ENCODE measurements around the gene FZD10. TPM values are rescaled to one million over a fixed set of nuclear protein-coding genes. Genes with fewer than 3 reads are reported as not detected.

The FZD10 gene
- polyA plus RNA-seq, 3 donors, result not detected

- no peak overlapping the region for H3K27ac ChIP-seq (ENCODE audit: low read depth in 1 of 2, low read length in 2 of 2)
- intact Hi-C loops (cut with micrococcal nuclease), result no loop called here
- peak overlapping the region in 1 of 7 donors; percentile 36 for H3K27ac Mint-ChIP-seq
- H4K20me1 ChIP-seq (ENCODE audit: insufficient read depth, low read length), result no peaks in the 10 kb centered on the region
- H3K36me3 ChIP-seq (replicated peaks in 1 of 2; ENCODE audit: control insufficient read depth in 1 of 2, insufficient read depth in 2 of 2, low read length in 2 of 2), result no peaks in the 10 kb centered on the region
- H3K4me1 Mint-ChIP-seq, result no peaks in the 10 kb centered on the region
- no peaks in the 10 kb centered on the region for H3K36me3 Mint-ChIP-seq
- H3K9ac ChIP-seq (ENCODE audit: insufficient read depth, low read length, poor library complexity, severe bottlenecking), result no peak overlapping the region
- no peaks in the 10 kb centered on the region for H3K27me3 ChIP-seq (ENCODE audit: control insufficient read depth in 2 of 2, insufficient read depth in 2 of 2, low read length in 2 of 2)
- H3K9me3 ChIP-seq (replicated peaks in 1 of 2; ENCODE audit: control insufficient read depth in 1 of 2, insufficient read depth in 1 of 2, low read length in 2 of 2), result peaks cover 0 to 25% of the 10 kb centered on the region in 2 donors
- no peaks in the 10 kb centered on the region for H3K79me2 ChIP-seq (ENCODE audit: insufficient read depth, low read length)
- DNase-seq, result no peak
- no peak overlapping the region for H2AFZ ChIP-seq (ENCODE audit: insufficient read depth, low read depth, low read length, poor library complexity, severe bottlenecking)
- WGBS (ENCODE audit: insufficient coverage), result 81% methylated on average over 4 of the region's 12 CpGs
- peaks cover 1 to 2% (median 1%) of the 10 kb centered on the region in 3 donors for H3K27me3 Mint-ChIP-seq (ENCODE audit: low read depth in 3 of 3)
- H3K4me2 ChIP-seq (replicated peaks; ENCODE audit: extremely low read depth, low read length, poor library complexity, severe bottlenecking), result no peak overlapping the region
- no peaks in the 10 kb centered on the region for H3K4me1 ChIP-seq (ENCODE audit: control insufficient read depth in 1 of 2, insufficient read depth in 2 of 2, low read length in 2 of 2)
- no peak overlapping the region for H3K4me3 Mint-ChIP-seq
- no peak overlapping the region for H3K4me3 ChIP-seq (replicated peaks in 1 of 3; ENCODE audit: low read depth in 2 of 3, low read length in 3 of 3)
- peaks cover 0 to 20% (median 7%) of the 10 kb centered on the region in 7 donors for H3K9me3 Mint-ChIP-seq
- TF ChIP-seq, protein P1, sequence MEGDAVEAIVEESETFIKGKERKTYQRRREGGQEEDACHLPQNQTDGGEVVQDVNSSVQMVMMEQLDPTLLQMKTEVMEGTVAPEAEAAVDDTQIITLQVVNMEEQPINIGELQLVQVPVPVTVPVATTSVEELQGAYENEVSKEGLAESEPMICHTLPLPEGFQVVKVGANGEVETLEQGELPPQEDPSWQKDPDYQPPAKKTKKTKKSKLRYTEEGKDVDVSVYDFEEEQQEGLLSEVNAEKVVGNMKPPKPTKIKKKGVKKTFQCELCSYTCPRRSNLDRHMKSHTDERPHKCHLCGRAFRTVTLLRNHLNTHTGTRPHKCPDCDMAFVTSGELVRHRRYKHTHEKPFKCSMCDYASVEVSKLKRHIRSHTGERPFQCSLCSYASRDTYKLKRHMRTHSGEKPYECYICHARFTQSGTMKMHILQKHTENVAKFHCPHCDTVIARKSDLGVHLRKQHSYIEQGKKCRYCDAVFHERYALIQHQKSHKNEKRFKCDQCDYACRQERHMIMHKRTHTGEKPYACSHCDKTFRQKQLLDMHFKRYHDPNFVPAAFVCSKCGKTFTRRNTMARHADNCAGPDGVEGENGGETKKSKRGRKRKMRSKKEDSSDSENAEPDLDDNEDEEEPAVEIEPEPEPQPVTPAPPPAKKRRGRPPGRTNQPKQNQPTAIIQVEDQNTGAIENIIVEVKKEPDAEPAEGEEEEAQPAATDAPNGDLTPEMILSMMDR (IDR thresholded peaks at IDR 0.05), result no peak
These were observed 42.3 kb downstream of the FZD10 start for GRCh38 chr12:130204541-130204953.

DNA sequence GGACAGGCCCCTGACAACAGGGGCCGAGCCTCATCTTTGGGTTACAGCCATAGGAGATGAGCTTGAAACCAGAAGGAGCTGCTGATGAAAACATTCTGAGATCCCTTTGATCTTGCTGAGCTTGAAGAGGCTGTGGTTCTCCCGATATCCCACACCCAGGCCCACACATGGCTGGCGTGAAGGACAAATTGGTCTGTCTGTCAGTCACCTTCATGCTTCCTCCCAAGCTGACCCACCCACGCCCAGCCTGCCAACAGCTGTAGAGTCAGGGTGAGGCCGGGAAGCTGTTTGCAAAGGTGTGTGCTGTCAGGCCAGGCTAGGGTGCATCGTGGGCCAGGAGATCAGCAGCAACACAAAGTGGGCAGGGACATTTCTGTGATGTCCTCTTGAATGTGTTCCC, 43.2 kb downstream of the FZD10 start:
- WGBS (ENCODE audit: insufficient coverage), result 61% methylated on average over 4 of the region's 6 CpGs
- TF ChIP-seq, protein P1 (IDR thresholded peaks at IDR 0.05), result no peak
- Histone ChIP-seq H3K36me3 (replicated peaks in 1 of 2; ENCODE audit: control insufficient read depth in 1 of 2, insufficient read depth in 2 of 2, low read length in 2 of 2) (no peaks in the 10 kb centered on the region), H3K27me3 (ENCODE audit: control insufficient read depth in 2 of 2, insufficient read depth in 2 of 2, low read length in 2 of 2) (no peaks in the 10 kb centered on the region), H3K9ac (ENCODE audit: insufficient read depth, low read length, poor library complexity, severe bottlenecking) (no peak overlapping the region), H3K79me2 (ENCODE audit: insufficient read depth, low read length) (no peaks in the 10 kb centered on the region), H4K20me1 (ENCODE audit: insufficient read depth, low read length) (no peaks in the 10 kb centered on the region), H3K4me1 (ENCODE audit: control insufficient read depth in 1 of 2, insufficient read depth in 2 of 2, low read length in 2 of 2) (no peaks in the 10 kb centered on the region), H2AFZ (ENCODE audit: insufficient read depth, low read depth, low read length, poor library complexity, severe bottlenecking) (no peak overlapping the region), H3K27ac (ENCODE audit: low read depth in 1 of 2, low read length in 2 of 2) (no peak overlapping the region), H3K9me3 (replicated peaks in 1 of 2; ENCODE audit: control insufficient read depth in 1 of 2, insufficient read depth in 1 of 2, low read length in 2 of 2) (peaks cover 0 to 24% of the 10 kb centered on the region in 2 donors), H3K4me2 (replicated peaks; ENCODE audit: extremely low read depth, low read length, poor library complexity, severe bottlenecking) (no peak overlapping the region), H3K4me3 (replicated peaks in 1 of 3; ENCODE audit: low read depth in 2 of 3, low read length in 3 of 3) (no peak overlapping the region)
- Mint-ChIP-seq H3K36me3 (no peaks in the 10 kb centered on the region), H3K27me3 (ENCODE audit: low read depth in 3 of 3) (peaks cover 0 to 2% (median 1%) of the 10 kb centered on the region in 3 donors), H3K9me3 (peaks cover 0 to 21% (median 9%) of the 10 kb centered on the region in 7 donors), H3K4me1 (no peaks in the 10 kb centered on the region), H3K4me3 (no peak overlapping the region), H3K27ac (no peak overlapping the region)
- intact Hi-C loops (cut with micrococcal nuclease), result no loop called here
- no peak for DNase-seq
